GM12891 (cell line): ENCODE measurements around the gene ALOX15.
"Not testable (repeated sequence)": the region's sequence is repeated elsewhere in the genome, so short reads cannot be mapped to it uniquely, and the experiment has no call there.

ENCODE experiments used
- DNase-seq: peaks from one replicate; pipeline ENCODE4 v3.0.0; 2011; ENCODE audit warnings: low spot score; ENCODE audit not compliant: insufficient read length
- FAIRE-seq: peaks from 2 replicates; lab custom pipeline; 2011; peaks lifted over from hg19 to GRCh38; lab: Jason Lieb, UNC
- PAX5 ChIP-seq: IDR thresholded peaks from 2 replicates; pipeline ENCODE4 v1.6.1; 2011; ENCODE audit warnings: low read length, moderate library complexity, mild to moderate bottlenecking; ENCODE audit not compliant: insufficient read depth, severe bottlenecking
- POLR2A ChIP-seq: IDR thresholded peaks from 2 replicates; pipeline ENCODE4 v1.6.1; 2011; ENCODE audit warnings: low read depth, low read length, control low read depth
- POLR2AphosphoS5 ChIP-seq: IDR thresholded peaks from 2 replicates; pipeline ENCODE4 v1.6.1; 2011; ENCODE audit warnings: low read depth, low read length, control low read depth
- POU2F2 ChIP-seq: IDR thresholded peaks from 2 replicates; pipeline ENCODE4 v1.6.1; 2011; ENCODE audit warnings: low read depth, mild to moderate bottlenecking, control low read depth, low read length, moderate library complexity
- SPI1 ChIP-seq: IDR thresholded peaks from 2 replicates; pipeline ENCODE4 v1.6.1; 2011; ENCODE audit warnings: low read depth, low read length, control low read depth
- TAF1 ChIP-seq: IDR thresholded peaks from 2 replicates; pipeline ENCODE4 v1.6.1; 2011; ENCODE audit warnings: low read depth, low read length, control low read depth

ALOX15 gene

GRCh38 chr17:4594931-4595684 lies 46.4 kb downstream of the ALOX15 start:
- TF ChIP-seq TAF1 = no peak
- TF ChIP-seq SPI1 = no peak
- no peak for TF ChIP-seq POLR2A
- TF ChIP-seq POU2F2 = no peak
- TF ChIP-seq POLR2AphosphoS5 = no peak
- TF ChIP-seq PAX5 = no peak
- DNase-seq (peak; percentile 67), FAIRE-seq (no peak)

GRCh38 chr17:4594406-4594805 lies 47.1 kb downstream of the ALOX15 start:
- DNase-seq (no peak), FAIRE-seq (no peak)
- TF ChIP-seq POLR2A (no peak), POU2F2 (no peak), SPI1 (no peak), PAX5 (no peak)

- FAIRE-seq (no peak), DNase-seq (no peak)
- no peak for TF ChIP-seq POU2F2
- no peak for TF ChIP-seq SPI1
- no peak for TF ChIP-seq PAX5
- no peak for TF ChIP-seq POLR2A
- TF ChIP-seq POLR2AphosphoS5 = no peak
Observed at GRCh38 chr17:4593021-4593421, 48.5 kb downstream of the ALOX15 start.

GRCh38 chr17:4592240-4593005 lies 49.1 kb downstream of the ALOX15 start:
- FAIRE-seq (no peak), DNase-seq (no peak)
- TF ChIP-seq POLR2A (no peak), SPI1 (no peak), TAF1 (no peak), POLR2AphosphoS5 (no peak), PAX5 (no peak), POU2F2 (no peak)

- FAIRE-seq (no peak), DNase-seq (no peak)
- TF ChIP-seq POLR2AphosphoS5 (no peak), POU2F2 (no peak), POLR2A (no peak), SPI1 (no peak), PAX5 (no peak)
Observed at GRCh38 chr17:4591529-4591928, 49.9 kb downstream of the ALOX15 start.

GRCh38 chr17:4590981-4591453 lies 50.5 kb downstream of the ALOX15 start:
- no peak for FAIRE-seq
- no peak for DNase-seq
- no peak for TF ChIP-seq SPI1
- no peak for TF ChIP-seq POU2F2
- no peak for TF ChIP-seq PAX5
- TF ChIP-seq TAF1 = no peak

- DNase-seq, FAIRE-seq: not testable (repeated sequence)
Observed at GRCh38 chr17:4590042-4590441, 51.4 kb downstream of the ALOX15 start.

GRCh38 chr17:4588898-4589625 lies 52.4 kb downstream of the ALOX15 start:
- no peak for DNase-seq
- FAIRE-seq = no peak
- no peak for TF ChIP-seq POLR2AphosphoS5
- no peak for TF ChIP-seq POU2F2
- no peak for TF ChIP-seq PAX5
- no peak for TF ChIP-seq SPI1
- no peak for TF ChIP-seq TAF1
- no peak for TF ChIP-seq POLR2A

GRCh38 chr17:4588391-4588790 lies 53.1 kb downstream of the ALOX15 start:
- TF ChIP-seq POLR2AphosphoS5 (no peak), POLR2A (no peak), POU2F2 (no peak), PAX5 (no peak), TAF1 (no peak), SPI1 (no peak)
- no peak for DNase-seq
- FAIRE-seq = no peak
